Transverse colon (tissue), 4 donors: ENCODE measurements around the gene KLHDC4. TPM values are rescaled to one million over a fixed set of nuclear protein-coding genes. Genes with fewer than 3 reads are reported as not detected.

ENCODE experiments used
- DNase-seq: peaks from one replicate; pipeline ENCODE4 v3.0.0-alpha.2; 2019
- H3K27ac ChIP-seq, 4 donors: fragments of 200-600 bp; sonication (generic); 2 replicates each; pipeline ENCODE4 v1.5.1; 2016 to 2018; ENCODE audit warnings: inconsistent platforms in 4 of 4
- H3K27me3 ChIP-seq: fragments of 200-600 bp; sonication (generic); 2 replicates; pipeline ENCODE4 v1.5.1; 2017; ENCODE audit warnings: inconsistent platforms
- H3K36me3 ChIP-seq, 4 donors: fragments of 200-600 bp; sonication (generic); 2 replicates each; pipeline ENCODE4 v1.5.1; 2017 to 2019; ENCODE audit warnings: inconsistent platforms in 4 of 4
- H3K4me1 ChIP-seq, 4 donors: fragments of 200-600 bp; sonication (generic); 2 replicates each; pipeline ENCODE4 v1.5.1; 2017 to 2020; ENCODE audit warnings: inconsistent platforms in 4 of 4
- H3K4me3 ChIP-seq, 4 donors: fragments of 200-600 bp; sonication (generic); 1 replicate in 1 of 4; 2 replicates in 3 of 4; pipeline versions ENCODE4 v1.5.1 to v1.6.1; 2017 to 2019; ENCODE audit warnings: inconsistent platforms in 4 of 4
- H3K9me3 ChIP-seq, 2 donors: fragments of 200-600 bp; sonication (generic); 2 replicates each; pipeline ENCODE4 v1.5.1; 2017 to 2019; ENCODE audit warnings: inconsistent platforms in 2 of 2
- CTCF ChIP-seq, 5 experiments: fragments of 200-600 bp in 3 of 5; fragments of 450-650 bp in 2 of 5; sonication (generic) in 3 of 5; IDR thresholded peaks; 1 replicate in 2 of 5; 2 replicates in 3 of 5; pipeline ENCODE4 v1.5.1; 2016 to 2017; ENCODE audit warnings: antibody characterized with exemption in 5 of 5, inconsistent platforms in 3 of 5, mild to moderate bottlenecking in 2 of 5, moderate library complexity in 1 of 5
- EP300 ChIP-seq: sonication (generic); formaldehyde crosslinking; IDR thresholded peaks from one replicate; pipeline ENCODE4 v1.6.1; 2017; ENCODE audit warnings: antibody characterized with exemption, low read depth
- POLR2A ChIP-seq: fragments of 450-650 bp; IDR thresholded peaks from one replicate; pipeline ENCODE4 v1.6.1; 2016; ENCODE audit warnings: antibody characterized with exemption, mild to moderate bottlenecking, moderate library complexity
- POLR2AphosphoS5 ChIP-seq, 3 donors: sonication (generic); formaldehyde crosslinking; IDR thresholded peaks; one replicate each; pipeline ENCODE4 v1.6.1; 2016; ENCODE audit warnings: antibody characterized with exemption in 3 of 3
- WGBS, 2 donors: methylation state at CpG; one replicate each; pipeline ENCODE4 v1.1.5; 2018; ENCODE audit warnings: low coverage in 1 of 2; 5-methylcytosine and 5-hydroxymethylcytosine counted together
- in situ Hi-C, 4 donors: fragments of 200-750 bp; cut with MboI; loops; one replicate each; pipeline versions ENCODE4 v1.15.0 to v1.15.1; 2017; ENCODE audit warnings: low sequenced_read_pairs in 3 of 4, low pct_ligation_motif_present in 1 of 4, low pct_unique_long_range_greater_than_20kb in 1 of 4
- intact Hi-C: fragments of 100-400 bp; cut with DNase I; formaldehyde crosslinking; loops from one replicate; pipeline ENCODE4 v1.15.1; 2023; ENCODE audit warnings: low total_unique reads
- total RNA-seq, 4 donors: library from RNA; depleted of rRNA; stranded (reverse); fragments of >200 nt; gene quantifications; one replicate each; pipeline ENCODE4 v1.1.0, GENCODE V29; 2016

KLHDC4 gene
- total RNA-seq, 4 donors from 2014 or later = 45.2 to 193 (median 57.4) TPM

DNA sequence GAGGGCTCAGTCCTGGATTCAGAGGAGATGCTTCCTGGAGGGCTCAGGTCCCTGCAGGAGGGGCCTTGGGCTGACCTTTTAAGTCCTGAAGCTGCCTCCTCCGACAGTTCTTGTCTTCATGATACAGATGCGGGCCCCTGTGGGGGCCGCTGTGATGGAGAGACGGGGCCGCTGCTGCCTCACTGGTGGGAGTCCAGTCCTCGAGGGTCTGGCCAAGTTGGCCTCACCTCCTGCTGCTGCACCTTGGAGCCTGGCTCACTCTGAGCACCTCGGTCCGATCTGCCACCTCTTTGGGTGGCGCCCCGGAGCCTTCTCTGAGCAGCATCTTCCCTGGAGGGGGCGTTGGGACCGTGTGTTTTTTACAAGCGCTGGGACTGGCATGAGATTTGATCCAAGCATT, 79.1 kb downstream of the KLHDC4 start:
- Histone ChIP-seq H3K27ac (no peak overlapping the region), H3K9me3 (no peaks in the 10 kb centered on the region), H3K4me1 (no peaks in the 10 kb centered on the region), H3K4me3 (no peak overlapping the region), H3K27me3 (peaks cover 25% of the 10 kb centered on the region), H3K36me3 (no peaks in the 10 kb centered on the region)
- intact Hi-C loops (no loop called here), in situ Hi-C loops (no loop called here)
- 70% methylated on average over 13 of the region's 13 CpGs; no CpG with 5 or more reads in 1 of the 2 donors for WGBS, 2 donors
- TF ChIP-seq POLR2AphosphoS5 (IDR thresholded peaks at IDR 0.05) = no peak
- no peak for TF ChIP-seq POLR2A
- no peak for TF ChIP-seq CTCF (IDR thresholded peaks at IDR 0.05)
- TF ChIP-seq EP300 = no peak
- DNase-seq = no peak

DNA sequence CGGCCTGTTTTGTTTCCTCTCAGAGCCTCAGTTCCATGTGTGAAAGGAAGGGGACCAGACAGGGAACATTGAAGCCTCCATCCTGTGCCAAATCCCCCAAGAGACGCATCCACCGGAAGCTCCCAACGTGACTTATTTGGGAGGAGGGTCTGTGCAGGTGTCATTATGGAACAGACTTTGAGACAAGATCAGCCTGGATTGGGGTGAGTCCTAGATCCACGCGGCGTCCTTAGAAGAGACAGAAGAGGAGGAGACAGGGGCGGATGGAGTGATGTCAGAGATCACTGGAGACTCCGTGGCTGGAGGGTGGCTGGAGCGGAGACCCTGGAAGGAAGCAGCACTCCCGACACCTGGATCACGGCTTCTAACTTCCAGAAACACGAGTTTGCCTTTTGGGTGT, 80.0 kb downstream of the KLHDC4 start:
- no peaks in the 10 kb centered on the region for H3K9me3 ChIP-seq
- WGBS, 2 donors = 84% methylated on average over 13 of the region's 13 CpGs; no CpG with 5 or more reads in 1 of the 2 donors
- intact Hi-C loops (no loop called here), in situ Hi-C loops (no loop called here)
- H3K36me3 ChIP-seq = no peaks in the 10 kb centered on the region
- no peak overlapping the region for H3K4me3 ChIP-seq
- no peak overlapping the region for H3K27ac ChIP-seq
- H3K27me3 ChIP-seq = peaks cover 25% of the 10 kb centered on the region
- no peak for DNase-seq
- no peaks in the 10 kb centered on the region for H3K4me1 ChIP-seq
- TF ChIP-seq POLR2AphosphoS5 (IDR thresholded peaks at IDR 0.05) (no peak), POLR2A (no peak), CTCF (IDR thresholded peaks at IDR 0.05) (no peak)

GRCh38 chr16:87685405-87685755, 80.4 kb downstream of the KLHDC4 start:
- Histone ChIP-seq H3K36me3 (no peaks in the 10 kb centered on the region), H3K9me3 (no peaks in the 10 kb centered on the region), H3K27me3 (peaks cover 28% of the 10 kb centered on the region), H3K4me3 (no peak overlapping the region), H3K27ac (no peak overlapping the region), H3K4me1 (no peaks in the 10 kb centered on the region)
- in situ Hi-C loops (no loop called here), intact Hi-C loops (no loop called here)
- TF ChIP-seq POLR2A (no peak), POLR2AphosphoS5 (IDR thresholded peaks at IDR 0.05) (no peak), CTCF (IDR thresholded peaks at IDR 0.05) (no peak), EP300 (no peak)
- 86% methylated on average over 19 of the region's 19 CpGs; no CpG with 5 or more reads in 1 of the 2 donors for WGBS, 2 donors
- DNase-seq = no peak

GRCh38 chr16:87684711-87685404, 80.9 kb downstream of the KLHDC4 start:
- no peak for DNase-seq
- H3K4me3 ChIP-seq = no peak overlapping the region
- H3K9me3 ChIP-seq = no peaks in the 10 kb centered on the region
- H3K4me1 ChIP-seq = no peaks in the 10 kb centered on the region
- 89% methylated on average over 35 of the region's 35 CpGs; no CpG with 5 or more reads in 1 of the 2 donors for WGBS, 2 donors
- intact Hi-C loops (no loop called here), in situ Hi-C loops (no loop called here)
- no peak overlapping the region for H3K27ac ChIP-seq
- no peak for TF ChIP-seq POLR2AphosphoS5 (IDR thresholded peaks at IDR 0.05)
- TF ChIP-seq CTCF (IDR thresholded peaks at IDR 0.05) = no peak
- no peak for TF ChIP-seq POLR2A
- no peak for TF ChIP-seq EP300
- H3K36me3 ChIP-seq = no peaks in the 10 kb centered on the region
- peaks cover 31% of the 10 kb centered on the region for H3K27me3 ChIP-seq
